Mesothelial cell of epicardium (in vitro differentiated cells): ENCODE results near the gene LTK. TPM values are rescaled to one million over a fixed set of nuclear protein-coding genes. Genes with fewer than 3 reads are reported as not detected.

ENCODE experiments used
- DNase-seq, 2 experiments: peaks; one replicate each; pipeline ENCODE4 v3.0.0; 2021; ENCODE audit warnings: low spot score in 2 of 2; ENCODE audit not compliant: unreplicated experiment in 2 of 2
- H3K27ac Mint-ChIP-seq: 2 replicates; pipeline ENCODE4 v1.8.0; 2021; ENCODE audit warnings: mixed read lengths
- H3K27me3 Mint-ChIP-seq: 2 replicates; pipeline ENCODE4 v1.8.0; 2021; ENCODE audit warnings: low read depth, mixed read lengths
- H3K36me3 Mint-ChIP-seq: 2 replicates; pipeline ENCODE4 v1.8.0; 2021; ENCODE audit warnings: mixed read lengths
- H3K4me1 Mint-ChIP-seq: 2 replicates; pipeline ENCODE4 v1.8.0; 2021; ENCODE audit warnings: mixed read lengths
- H3K4me3 Mint-ChIP-seq: 2 replicates; pipeline ENCODE4 v1.8.0; 2021; ENCODE audit warnings: mild to moderate bottlenecking, moderate library complexity, mixed read lengths
- H3K9me3 Mint-ChIP-seq: 2 replicates; pipeline ENCODE4 v1.8.0; 2021; ENCODE audit warnings: mixed read lengths
- CTCF ChIP-seq: fragments of 200-600 bp; sonication (generic); IDR thresholded peaks from one replicate; pipeline ENCODE4 v1.5.0; 2021; ENCODE audit warnings: antibody characterized with exemption; ENCODE audit not compliant: unreplicated experiment
- total RNA-seq: library from RNA; stranded (reverse); gene quantifications from 3 replicates; pipeline ENCODE4 v1.2.1, GENCODE V29; 2021

Gene LTK
- total RNA-seq, 1 donor from 2014 or later: 1.2 TPM

GRCh38 chr15:41545218-41545617 is 31.6 kb upstream of the LTK start:
- Mint-ChIP-seq H3K4me1 (peaks cover 3% of the 10 kb centered on the region), H3K27ac (no peak overlapping the region), H3K9me3 (no peaks in the 10 kb centered on the region), H3K36me3 (peaks cover 1% of the 10 kb centered on the region), H3K4me3 (peak overlapping the region; percentile 99), H3K27me3 (no peaks in the 10 kb centered on the region)
- no peak for DNase-seq
- no peak for TF ChIP-seq CTCF

DNA sequence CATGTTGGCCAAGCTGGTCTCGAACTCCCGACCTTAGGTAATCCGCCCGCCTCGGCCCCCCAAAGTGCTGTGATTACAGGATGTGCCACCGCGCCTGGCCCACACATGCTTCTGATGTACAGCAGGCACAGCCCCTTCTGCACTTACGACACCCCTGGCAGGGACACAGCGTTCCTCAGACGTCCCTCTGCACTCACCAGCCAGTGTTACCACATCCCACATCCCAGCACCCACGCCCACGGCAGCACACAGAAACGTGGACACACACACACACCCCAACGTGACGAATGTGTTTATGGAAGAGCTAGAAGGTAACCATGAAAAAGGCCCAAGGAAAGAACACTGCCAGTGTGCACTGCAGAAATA is 31.0 kb upstream of the LTK start:
- Mint-ChIP-seq H3K9me3 (no peaks in the 10 kb centered on the region), H3K27ac (no peak overlapping the region), H3K36me3 (peaks cover 1% of the 10 kb centered on the region), H3K4me3 (peak overlapping the region; percentile 99), H3K4me1 (peaks cover 3% of the 10 kb centered on the region), H3K27me3 (no peaks in the 10 kb centered on the region)
- DNase-seq: no peak
- no peak for TF ChIP-seq CTCF

GRCh38 chr15:41543521-41543870 is 29.9 kb upstream of the LTK start:
- no peak for DNase-seq
- no peak for TF ChIP-seq CTCF
- peaks cover 3% of the 10 kb centered on the region for H3K4me1 Mint-ChIP-seq

GRCh38 chr15:41536866-41537265 is 23.2 kb upstream of the LTK start:
- TF ChIP-seq CTCF: no peak
- no peak for DNase-seq
- no peaks in the 10 kb centered on the region for H3K27me3 Mint-ChIP-seq
- H3K4me1 Mint-ChIP-seq: no peaks in the 10 kb centered on the region
- no peaks in the 10 kb centered on the region for H3K9me3 Mint-ChIP-seq
- H3K4me3 Mint-ChIP-seq: no peak overlapping the region
- H3K27ac Mint-ChIP-seq: no peak overlapping the region
- peaks cover 23% of the 10 kb centered on the region for H3K36me3 Mint-ChIP-seq

More at GRCh38 chr15:41543521-41543870, 29.9 kb upstream of the LTK start:
- Mint-ChIP-seq H3K27ac (peak overlapping the region; percentile 99), H3K27me3 (no peaks in the 10 kb centered on the region), H3K36me3 (peaks cover 1% of the 10 kb centered on the region), H3K4me3 (peak overlapping the region; percentile 99), H3K9me3 (no peaks in the 10 kb centered on the region)

- H3K4me1 Mint-ChIP-seq: no peaks in the 10 kb centered on the region
- no peak for TF ChIP-seq CTCF
- H3K4me3 Mint-ChIP-seq: no peak overlapping the region
- H3K36me3 Mint-ChIP-seq: peaks cover 26% of the 10 kb centered on the region
- no peak overlapping the region for H3K27ac Mint-ChIP-seq
- DNase-seq: no peak
- no peaks in the 10 kb centered on the region for H3K27me3 Mint-ChIP-seq
- no peaks in the 10 kb centered on the region for H3K9me3 Mint-ChIP-seq
Observed at GRCh38 chr15:41535544-41535943, 21.9 kb upstream of the LTK start.

DNA sequence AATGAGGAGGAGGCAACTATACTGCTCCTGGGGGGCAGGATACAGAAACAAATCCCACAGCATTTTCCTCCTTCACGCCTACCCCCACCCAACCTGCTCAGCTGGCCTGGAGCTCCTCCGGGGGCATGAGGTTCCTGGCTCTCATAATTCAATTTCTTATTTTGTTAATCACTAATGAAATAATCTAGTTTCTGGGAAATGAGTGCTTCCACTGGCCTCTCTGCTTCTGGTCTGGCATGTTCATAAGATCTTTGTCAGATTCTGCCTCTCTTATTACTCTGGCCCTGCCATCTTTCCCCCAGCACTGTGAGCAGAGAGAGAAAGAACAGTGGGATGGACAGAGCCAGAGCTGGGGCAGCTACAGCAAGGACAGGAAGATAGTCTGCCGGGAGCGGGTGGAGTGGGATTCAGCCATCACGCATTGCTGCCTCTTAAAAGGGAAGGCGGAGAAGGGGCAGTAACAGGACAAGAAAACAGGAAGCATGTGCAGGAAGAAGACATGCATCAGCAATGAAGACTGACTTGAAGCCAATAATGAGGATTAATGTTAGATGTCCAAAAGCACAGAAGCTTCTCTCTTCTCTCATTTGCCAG is 16.8 kb upstream of the LTK start:
- TF ChIP-seq CTCF: no peak
- DNase-seq: no peak
- Mint-ChIP-seq H3K4me3 (no peak overlapping the region), H3K4me1 (no peaks in the 10 kb centered on the region), H3K27ac (no peak overlapping the region), H3K9me3 (no peaks in the 10 kb centered on the region), H3K27me3 (no peaks in the 10 kb centered on the region), H3K36me3 (peaks cover 39% of the 10 kb centered on the region)
